H1 (cell line): Measurements from ENCODE around the gene BRSK2. TPM values are rescaled to one million over a fixed set of nuclear protein-coding genes. Genes with fewer than 3 reads are reported as not detected.

Source experiments
- CTCF ChIA-PET: fragments of 300-600 bp; sonication (Branson Sonifier 250); formaldehyde crosslinking; loops from one replicate; lab custom pipeline; 2021; ENCODE audit not compliant: partially characterized antibody; lab: Charles Lee
- POLR2A ChIA-PET: fragments of 300-600 bp; sonication (Branson Sonifier 250); formaldehyde crosslinking; loops from one replicate; lab custom pipeline; 2021; ENCODE audit warnings: inconsistent platforms; ENCODE audit not compliant: partially characterized antibody; lab: Charles Lee
- DNase-seq, 2 experiments: peaks; one replicate each; pipeline versions ENCODE4 v3.0.0 to v3.0.0-alpha.2; 2010 to 2022; ENCODE audit warnings: low spot score in 2 of 2, low read depth in 1 of 2, mixed read lengths in 1 of 2
- FAIRE-seq: peaks from 2 replicates; lab custom pipeline; 2011; peaks lifted over from hg19 to GRCh38; lab: Jason Lieb, UNC
- H2AFZ ChIP-seq: 2 replicates; pipeline ENCODE4 v1.8.1; 2012; ENCODE audit warnings: low read length, inconsistent platforms
- H2AK5ac ChIP-seq: 2 replicates; pipeline ENCODE4 v1.6.1; 2013; ENCODE audit warnings: low read depth, low read length
- H2BK120ac ChIP-seq: replicated peaks from 2 replicates; pipeline ENCODE3; 2013; ENCODE audit warnings: low read depth, low read length, inconsistent platforms
- H2BK12ac ChIP-seq: 2 replicates; pipeline ENCODE4 v1.6.1; 2013; ENCODE audit warnings: low read depth, low read length
- H2BK15ac ChIP-seq: 2 replicates; pipeline ENCODE4 v1.6.1; 2013; ENCODE audit warnings: low read length
- H2BK20ac ChIP-seq: 2 replicates; pipeline ENCODE4 v1.6.1; 2013; ENCODE audit warnings: low read length
- H2BK5ac ChIP-seq: 2 replicates; pipeline ENCODE4 v1.6.1; 2013; ENCODE audit warnings: low read depth, low read length
- H3K14ac ChIP-seq: 2 replicates; pipeline ENCODE4 v1.6.1; 2013; ENCODE audit warnings: inconsistent platforms; ENCODE audit not compliant: insufficient read length
- H3K18ac ChIP-seq: 2 replicates; pipeline ENCODE4 v1.6.1; 2013; ENCODE audit warnings: low read length; ENCODE audit errors: extremely low read depth
- H3K23ac ChIP-seq: 2 replicates; pipeline ENCODE4 v1.6.1; 2013; ENCODE audit warnings: inconsistent platforms; ENCODE audit not compliant: insufficient read length
- H3K23me2 ChIP-seq: 2 replicates; pipeline ENCODE4 v1.6.1; 2013; ENCODE audit warnings: low read depth, low read length
- H3K27ac ChIP-seq: 2 replicates; pipeline ENCODE4 v1.6.1; 2011; ENCODE audit warnings: low read depth, low read length, inconsistent platforms
- H3K27me3 ChIP-seq, 4 experiments: replicated peaks in 1 of 4; 1 replicate in 1 of 4; 2 replicates in 3 of 4; pipeline versions ENCODE4 v1.6.1 to v1.8.1; 2011 to 2013; ENCODE audit warnings: low read length in 3 of 4, mild to moderate bottlenecking in 3 of 4, inconsistent platforms in 2 of 4, mixed read lengths in 2 of 4, moderate library complexity in 1 of 4; ENCODE audit not compliant: control insufficient read depth in 3 of 4, insufficient read depth in 3 of 4; ENCODE audit errors: extremely low read depth in 1 of 4
- H3K36me3 ChIP-seq, 4 experiments: 2 replicates each; pipeline versions ENCODE4 v1.6.1 to v1.8.1; 2011 to 2013; ENCODE audit warnings: mild to moderate bottlenecking in 4 of 4, low read length in 3 of 4, moderate library complexity in 2 of 4, control low read depth in 1 of 4, inconsistent platforms in 1 of 4; ENCODE audit not compliant: insufficient read depth in 4 of 4, control insufficient read depth in 2 of 4
- H3K4ac ChIP-seq: replicated peaks from 2 replicates; pipeline ENCODE3; 2013; ENCODE audit warnings: low read length, low read depth, mixed read lengths, inconsistent platforms; ENCODE audit not compliant: insufficient read length
- H3K4me1 ChIP-seq, 4 experiments: replicated peaks in 1 of 4; 1 replicate in 1 of 4; 2 replicates in 3 of 4; pipeline versions ENCODE4 v1.6.1 to v1.8.1; 2011 to 2013; ENCODE audit warnings: low read length in 3 of 4, inconsistent platforms in 2 of 4, mixed read lengths in 1 of 4; ENCODE audit not compliant: insufficient read depth in 4 of 4, control insufficient read depth in 3 of 4
- H3K4me2 ChIP-seq, 2 experiments: 2 replicates each; pipeline versions ENCODE4 v1.6.1 to v1.8.1; 2011 to 2013; ENCODE audit warnings: low read depth in 2 of 2, low read length in 2 of 2, control low read depth in 1 of 2, inconsistent platforms in 1 of 2, mild to moderate bottlenecking in 1 of 2; ENCODE audit not compliant: insufficient read depth in 1 of 2
- H3K4me3 ChIP-seq, 4 experiments: fragments of 200-600, 300-600 bp in 1 of 4; sonication (generic), shearing (Covaris generic), sonication (Bioruptor Twin) in 1 of 4; 2 replicates each; pipeline versions ENCODE4 v1.5.1 to v1.8.1; 2011 to 2016; ENCODE audit warnings: low read length in 4 of 4, low read depth in 3 of 4, control low read depth in 2 of 4, inconsistent platforms in 2 of 4, mild to moderate bottlenecking in 2 of 4, mixed read lengths in 1 of 4, moderate library complexity in 1 of 4; ENCODE audit not compliant: insufficient read depth in 2 of 4; ENCODE audit errors: extremely low read depth in 1 of 4
- H3K56ac ChIP-seq: replicated peaks from 2 replicates; pipeline ENCODE3; 2013; ENCODE audit warnings: low read depth, mild to moderate bottlenecking, mixed read lengths, low read length, inconsistent platforms; ENCODE audit not compliant: insufficient read length
- H3K79me1 ChIP-seq: 2 replicates; pipeline ENCODE4 v1.6.1; 2013; ENCODE audit warnings: low read depth, low read length, control low read depth
- H3K79me2 ChIP-seq, 2 experiments: 2 replicates each; pipeline versions ENCODE4 v1.6.1 to v1.8.1; 2012 to 2013; ENCODE audit warnings: low read length in 2 of 2, mild to moderate bottlenecking in 2 of 2, inconsistent platforms in 1 of 2; ENCODE audit not compliant: insufficient read depth in 2 of 2, control insufficient read depth in 1 of 2
- H3K9ac ChIP-seq, 4 experiments: replicated peaks in 1 of 4; 1 replicate in 1 of 4; 2 replicates in 3 of 4; pipeline versions ENCODE4 v1.6.1 to v1.8.1; 2011 to 2013; ENCODE audit warnings: low read depth in 3 of 4, low read length in 3 of 4, control low read depth in 2 of 4, mild to moderate bottlenecking in 2 of 4, moderate library complexity in 2 of 4, inconsistent platforms in 1 of 4; ENCODE audit errors: extremely low read depth in 1 of 4
- H3K9me3 ChIP-seq, 2 experiments: 2 replicates each; pipeline versions ENCODE4 v1.6.1 to v1.8.1; 2012 to 2013; ENCODE audit warnings: mild to moderate bottlenecking in 2 of 2, moderate library complexity in 2 of 2, control low read depth in 1 of 2, inconsistent platforms in 1 of 2, low read depth in 1 of 2, low read length in 1 of 2, mixed read lengths in 1 of 2; ENCODE audit not compliant: insufficient read depth in 2 of 2
- H4K20me1 ChIP-seq, 2 experiments: replicated peaks in 1 of 2; 2 replicates each; pipeline versions ENCODE3 to v1.8.1; 2011 to 2013; ENCODE audit warnings: inconsistent platforms in 2 of 2, low read length in 2 of 2, mild to moderate bottlenecking in 1 of 2; ENCODE audit not compliant: insufficient read depth in 2 of 2, control insufficient read depth in 1 of 2
- H4K5ac ChIP-seq: 2 replicates; pipeline ENCODE4 v1.6.1; 2013; ENCODE audit warnings: low read length, low read depth, mixed read lengths, inconsistent platforms; ENCODE audit not compliant: insufficient read length
- H4K8ac ChIP-seq: 2 replicates; pipeline ENCODE4 v1.8.0; 2013; ENCODE audit warnings: mild to moderate bottlenecking, moderate library complexity, low read length, inconsistent platforms; ENCODE audit not compliant: insufficient read depth; ENCODE audit errors: extremely low read depth
- H4K91ac ChIP-seq: replicated peaks from 2 replicates; pipeline ENCODE3; 2013; ENCODE audit warnings: low read length, mixed read lengths, inconsistent platforms; ENCODE audit not compliant: insufficient read length
- CREB1 ChIP-seq: IDR thresholded peaks from 2 replicates; pipeline ENCODE4 v1.6.1; 2012; ENCODE audit warnings: inconsistent platforms
- CTBP2 ChIP-seq: IDR thresholded peaks from 2 replicates; pipeline ENCODE4 v1.7.0; 2011; ENCODE audit warnings: borderline replicate concordance, mild to moderate bottlenecking, moderate library complexity, mixed read lengths, low read length; ENCODE audit not compliant: insufficient read depth, insufficient read length
- HDAC2 ChIP-seq, 2 experiments: fragments of 300-600 bp in 1 of 2; sonication (generic) in 1 of 2; IDR thresholded peaks; 2 replicates each; pipeline ENCODE4 v1.6.1; 2011 to 2012; ENCODE audit warnings: low read depth in 2 of 2, low read length in 2 of 2, mild to moderate bottlenecking in 2 of 2, moderate library complexity in 2 of 2, borderline replicate concordance in 1 of 2, inconsistent platforms in 1 of 2
- RBBP5 ChIP-seq: IDR thresholded peaks from 2 replicates; pipeline ENCODE4 v1.7.1; 2012; ENCODE audit warnings: low read depth, mild to moderate bottlenecking, inconsistent platforms, low read length, moderate library complexity, borderline replicate concordance
- USF2 ChIP-seq: IDR thresholded peaks from 2 replicates; pipeline ENCODE4 v1.6.1; 2011; ENCODE audit warnings: low read length, improper control_type of control experiment
- WGBS, 2 experiments: shearing (Covaris generic) in 1 of 2; methylation state at CpG; one replicate each; pipeline versions ENCODE4 v1.1.6 to v1.1.7; 2013 to 2015; ENCODE audit warnings: low lambda C conversion rate in 2 of 2, mixed read lengths in 2 of 2, inconsistent platforms in 1 of 2, low coverage in 1 of 2, missing lambda C conversion rate in 1 of 2; ENCODE audit not compliant: insufficient replicate concordance in 2 of 2, insufficient coverage in 1 of 2, insufficient read length in 1 of 2; ENCODE audit errors: extremely low coverage in 1 of 2, missing lambda C conversion rate in 1 of 2; 5-methylcytosine and 5-hydroxymethylcytosine counted together
- polyA plus RNA-seq, 7 experiments: library from polyadenylated mRNA; depleted of rRNA in 3 of 7; stranded (reverse) in 5 of 7; unstranded in 2 of 7; fragments of >200 nt in 5 of 7; fragments of 200-250 nt in 2 of 7; gene quantifications; 1 replicate in 5 of 7; 2 replicates in 1 of 7; 4 replicates in 1 of 7; pipeline versions ENCODE4 v1.2.1 to v1.2.3, GENCODE V29; 2011 to 2013; ENCODE audit warnings: missing spikeins in 2 of 7, mixed read lengths in 2 of 7
- total RNA-seq: library from RNA; stranded (reverse); fragmentation: NEBNext Ultra II Directional; extraction: Animal tissue kit (Norgen Biotek cat#: 25700); gene quantifications from 2 replicates; pipeline ENCODE4 v1.2.1, GENCODE V29; 2021

Gene BRSK2
- total and polyA plus RNA-seq, 2 of the 8 experiments (the other 6 are each of a cell fraction or from before 2014, with no cell fraction given): 17.3 to 27.1 TPM

GRCh38 chr11:1442807-1443366 lies 53.2 kb downstream of the BRSK2 start:
- H3K23ac ChIP-seq: no peak overlapping the region
- H2BK5ac ChIP-seq: no peak overlapping the region; the same call in 1 of the 2 replicates
- no peak overlapping the region for H3K14ac ChIP-seq
- 0 out of 2 replicates have a peak overlapping the region, but pooled peaks have one; percentile 5 for H3K27ac ChIP-seq
- no peak overlapping the region for H2BK15ac ChIP-seq
- H2BK20ac ChIP-seq: no peak overlapping the region
- no peaks in the 10 kb centered on the region for H3K79me1 ChIP-seq
- no peak overlapping the region for H4K5ac ChIP-seq
- TF ChIP-seq CTBP2 (no peak), HDAC2 (IDR thresholded peaks at IDR 0.05; ENCODE audit: borderline replicate concordance in 1 of 2, low read depth in 2 of 2, low read length in 2 of 2) (no peak), CREB1 (no peak), USF2 (no peak), RBBP5 (no peak)
- H3K18ac ChIP-seq: no peak overlapping the region
- no peaks in the 10 kb centered on the region for H3K23me2 ChIP-seq
- no peak overlapping the region for H3K4me3 ChIP-seq
- no peak overlapping the region for H2BK12ac ChIP-seq
- no peak overlapping the region for H3K4ac ChIP-seq
- H3K27me3 ChIP-seq: no peaks in the 10 kb centered on the region
- H2AFZ ChIP-seq: no peak overlapping the region
- H4K20me1 ChIP-seq: peaks cover 0 to 6% of the 10 kb centered on the region in 2 experiments
- no peaks in the 10 kb centered on the region for H3K79me2 ChIP-seq
- peaks cover 0 to 3% (median 1%) of the 10 kb centered on the region in 4 experiments; a peak in 3 of 7 replicates for H3K4me1 ChIP-seq
- no peak overlapping the region for H2BK120ac ChIP-seq
- DNase-seq: no peak
- ChIA-PET POLR2A (no interaction called here), CTCF (interaction anchor here (1.0 kb wide), 1 partner anchor 45 kb away, joined by 3 read pairs; no protein-coding TSS in a partner anchor)
- 92% methylated on average over 9 of the region's 28 CpGs; no CpG with 5 or more reads in 1 of the 2 experiments for WGBS, 2 experiments
- no peak overlapping the region for H3K56ac ChIP-seq
- no peak overlapping the region for H3K4me2 ChIP-seq
- no peak overlapping the region for H2AK5ac ChIP-seq
- no peak for FAIRE-seq
- no peak overlapping the region for H4K8ac ChIP-seq
- H4K91ac ChIP-seq: no peak overlapping the region
- no peaks in the 10 kb centered on the region for H3K9me3 ChIP-seq
- H3K36me3 ChIP-seq: peaks cover 0 to 28% (median 2%) of the 10 kb centered on the region in 4 experiments; a peak in 4 of 8 replicates
- H3K9ac ChIP-seq: no peak overlapping the region
